Umbilical cord (tissue), 2 donors: ENCODE results near the gene PAFAH1B2. TPM values are rescaled to one million over a fixed set of nuclear protein-coding genes. Genes with fewer than 3 reads are reported as not detected.
"Not testable (repeated sequence)": the region's sequence is repeated elsewhere in the genome, so short reads cannot be mapped to it uniquely, and the experiment has no call there.

ENCODE experiments used
- DNase-seq: peaks from one replicate; pipeline ENCODE4 v3.0.0-alpha.2; 2015; ENCODE audit warnings: low spot score
- total RNA-seq: library from RNA; depleted of rRNA; stranded (reverse); fragments of >200 nt; gene quantifications from one replicate; pipeline ENCODE4 v1.2.3, GENCODE V29; 2014; ENCODE audit warnings: low replicate concordance; ENCODE audit not compliant: insufficient read depth

The PAFAH1B2 gene, protein sequence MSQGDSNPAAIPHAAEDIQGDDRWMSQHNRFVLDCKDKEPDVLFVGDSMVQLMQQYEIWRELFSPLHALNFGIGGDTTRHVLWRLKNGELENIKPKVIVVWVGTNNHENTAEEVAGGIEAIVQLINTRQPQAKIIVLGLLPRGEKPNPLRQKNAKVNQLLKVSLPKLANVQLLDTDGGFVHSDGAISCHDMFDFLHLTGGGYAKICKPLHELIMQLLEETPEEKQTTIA
- total RNA-seq, result 117 TPM

DNA sequence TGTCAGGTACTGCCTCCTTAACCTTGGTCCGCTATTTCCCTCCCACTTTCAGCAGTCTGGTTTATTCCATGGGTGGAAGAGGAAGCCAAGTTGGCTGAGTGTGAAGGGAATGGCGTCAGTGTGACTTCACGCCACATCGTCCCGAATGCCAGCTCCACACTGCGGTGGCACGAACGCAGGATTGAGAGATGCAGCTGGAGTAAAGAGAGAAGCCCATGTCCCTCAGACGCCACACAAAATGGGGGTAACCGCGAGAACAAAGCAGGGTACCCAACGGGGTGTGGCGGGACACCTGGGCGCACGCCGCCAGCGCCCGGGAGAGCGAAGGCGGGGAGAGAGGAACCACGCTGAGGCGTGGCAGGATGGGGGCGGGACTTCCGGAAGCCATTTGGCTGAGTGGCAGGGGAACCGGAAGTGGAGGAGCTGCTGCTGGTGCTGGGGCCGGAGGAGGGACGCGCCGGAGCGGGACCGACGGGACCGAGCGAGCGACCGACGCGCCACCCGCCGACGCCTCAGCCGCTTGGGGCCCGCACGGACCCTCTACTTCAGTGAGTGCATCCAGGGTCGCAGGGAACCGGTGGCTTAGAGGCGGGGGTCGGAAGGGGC lies at the start of gene PAFAH1B2:
TSS of gene PAFAH1B2 (plus strand) at position 417 of the 606 bp plus-strand sequence. CDS start 8,161 bp downstream, outside the sequence.
- peak; percentile 97 for DNase-seq

DNA sequence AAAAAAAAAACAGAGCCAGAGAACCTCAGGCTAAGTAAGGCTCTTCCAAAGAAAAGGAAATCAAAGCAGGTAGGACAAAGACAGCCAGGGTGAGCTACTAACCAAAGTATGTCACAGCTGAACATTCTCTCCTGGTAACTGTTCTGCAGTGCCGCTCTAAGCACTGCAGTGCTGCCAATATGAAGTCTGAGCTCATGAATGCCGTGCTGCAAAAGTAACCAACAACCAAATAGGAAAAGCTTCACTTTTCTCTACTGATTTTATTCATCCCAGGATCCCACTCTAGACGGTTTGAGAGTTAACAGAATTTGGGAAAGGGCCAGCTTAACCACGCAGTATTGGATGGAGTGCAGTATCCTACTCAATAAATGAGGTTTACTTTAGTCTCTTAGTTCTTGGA lies 49.3 kb upstream of the PAFAH1B2 start:
- no peak for DNase-seq

DNA sequence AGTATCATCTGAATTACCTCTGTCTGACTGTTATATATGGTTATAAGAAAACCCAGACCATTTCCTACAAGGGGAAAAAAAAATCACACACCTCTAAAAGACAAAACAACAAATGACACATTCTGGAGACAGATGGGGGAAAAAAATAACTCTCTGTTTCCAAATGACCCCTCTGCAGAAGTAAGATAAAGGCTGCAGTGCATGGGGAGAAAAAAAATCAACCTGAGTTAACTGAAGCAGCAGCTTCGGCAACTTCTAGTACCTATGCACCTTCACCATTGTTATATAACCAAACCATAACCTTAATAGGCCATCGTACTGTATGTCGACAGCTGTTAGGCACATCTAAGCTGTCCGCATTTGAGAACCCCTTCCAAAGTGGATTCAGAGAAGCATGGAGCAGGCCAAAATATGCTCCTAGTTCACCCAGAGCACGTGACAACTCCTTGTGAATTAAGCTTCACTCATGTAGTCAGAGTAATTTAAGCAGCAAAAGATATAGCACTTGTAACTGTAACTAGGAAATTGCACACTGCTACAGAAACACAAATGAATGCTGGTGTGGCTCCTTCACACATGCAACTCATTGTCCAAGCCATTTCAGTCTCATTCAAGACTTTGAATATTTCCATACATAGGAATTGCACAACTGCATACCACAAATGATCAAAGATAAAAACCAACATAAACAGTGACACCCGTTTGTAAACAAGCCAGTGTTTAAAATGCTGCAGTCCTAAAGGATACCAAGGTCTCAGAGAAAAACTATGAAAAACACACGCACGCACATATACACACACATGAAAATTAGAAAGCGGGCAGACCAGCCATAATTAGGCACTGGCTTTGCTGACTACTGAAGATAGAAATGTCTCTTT lies 48.6 kb upstream of the PAFAH1B2 start:
- DNase-seq, result no peak

DNA sequence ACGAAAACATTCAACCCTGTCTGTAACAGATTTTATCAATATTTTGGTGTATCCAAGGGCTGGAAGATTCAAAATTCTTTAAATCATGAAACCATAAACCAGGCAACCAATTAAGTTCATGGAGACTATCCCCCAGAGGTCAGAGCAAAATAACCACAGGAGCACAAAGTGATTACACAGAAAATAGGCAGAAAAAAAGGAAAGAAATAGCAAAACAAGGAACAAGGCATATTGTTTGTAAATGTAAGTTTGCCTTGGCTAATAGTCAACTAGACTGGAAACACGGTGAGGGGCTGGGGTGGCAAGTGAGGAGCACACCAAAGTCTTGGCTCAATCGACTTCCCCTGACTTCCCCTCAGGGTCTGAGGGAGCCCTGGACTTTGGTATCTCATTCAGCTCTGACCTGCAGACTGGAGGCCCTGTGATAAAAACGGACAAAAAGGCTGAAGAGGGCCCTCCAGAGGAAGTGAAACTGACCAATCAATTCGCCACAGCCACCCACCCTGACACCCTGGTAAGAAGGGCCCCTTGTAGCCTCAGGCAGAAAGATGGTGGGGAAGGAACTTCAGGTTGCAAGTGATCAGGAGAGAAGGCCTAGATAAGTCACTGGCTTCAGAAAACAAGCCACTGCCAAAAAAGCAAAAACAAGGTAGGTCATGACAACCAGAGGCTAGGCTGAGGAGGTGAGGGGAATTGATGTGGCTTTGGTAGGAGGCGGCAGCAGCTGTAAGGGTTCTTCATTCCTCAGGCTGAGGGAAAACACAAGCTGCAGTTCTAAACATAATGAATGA lies 47.7 kb upstream of the PAFAH1B2 start:
- DNase-seq, result no peak

DNA sequence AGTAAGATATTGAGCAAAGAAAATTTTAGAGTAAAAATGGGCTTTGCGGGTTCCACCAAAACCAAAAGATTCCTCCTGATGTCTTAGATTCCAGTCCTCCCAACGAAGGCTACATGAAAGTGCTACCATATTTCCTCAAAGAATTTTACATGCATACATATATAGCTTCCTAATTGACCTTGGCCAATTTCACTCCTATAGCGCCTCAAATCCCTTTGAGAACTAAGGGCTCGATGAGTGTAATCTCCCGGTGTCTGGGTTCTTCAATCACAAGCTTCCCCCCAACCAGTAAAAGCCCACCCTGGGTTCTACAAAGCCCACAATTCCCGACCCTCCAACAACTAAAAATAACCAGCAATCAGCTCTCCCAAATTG lies 47.1 kb upstream of the PAFAH1B2 start:
- DNase-seq, result no peak

DNA sequence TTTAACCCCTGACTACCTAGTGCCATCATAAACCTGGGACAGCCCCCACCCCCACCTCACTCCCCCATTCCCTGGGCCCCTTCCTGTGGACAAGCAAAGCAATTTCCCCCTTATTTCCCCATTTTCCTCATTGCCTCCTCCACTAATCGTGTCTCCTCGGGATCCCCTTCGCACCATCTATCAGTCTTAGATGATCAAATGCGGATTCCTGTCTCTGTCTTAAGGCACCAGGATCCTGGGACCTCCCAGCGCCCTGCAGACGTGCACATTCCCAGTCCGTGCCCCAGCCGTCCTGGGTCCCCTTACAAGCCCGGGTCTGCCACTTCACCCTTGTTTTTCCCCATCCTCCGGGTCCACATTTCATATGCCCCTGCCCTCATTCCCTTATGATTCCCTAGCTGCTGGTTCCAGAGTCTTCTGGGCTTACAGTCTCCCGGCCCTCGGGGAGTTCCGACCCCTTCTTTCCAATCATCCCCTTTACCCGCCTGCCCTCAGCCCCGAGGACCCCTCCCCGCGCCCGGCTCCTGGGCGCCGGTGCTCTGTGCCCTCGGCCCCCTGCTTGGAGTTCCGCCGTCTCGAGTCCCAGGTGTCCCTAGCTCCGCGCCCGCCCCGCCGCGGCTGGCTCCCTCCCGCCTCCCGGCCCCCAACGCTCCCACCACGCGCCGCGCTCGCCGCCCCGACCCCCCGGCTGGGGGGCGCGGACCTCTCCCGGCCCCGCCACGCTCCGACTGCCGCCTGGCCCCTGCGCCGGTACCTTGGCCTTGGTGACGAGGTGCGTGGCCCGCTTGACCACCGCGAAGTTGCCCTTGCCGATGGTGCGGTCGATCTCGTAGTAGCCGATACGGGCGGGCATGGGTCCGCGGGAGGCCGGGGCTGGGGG lies 46.5 kb upstream of the PAFAH1B2 start:
- peak; percentile 41 for DNase-seq

DNA sequence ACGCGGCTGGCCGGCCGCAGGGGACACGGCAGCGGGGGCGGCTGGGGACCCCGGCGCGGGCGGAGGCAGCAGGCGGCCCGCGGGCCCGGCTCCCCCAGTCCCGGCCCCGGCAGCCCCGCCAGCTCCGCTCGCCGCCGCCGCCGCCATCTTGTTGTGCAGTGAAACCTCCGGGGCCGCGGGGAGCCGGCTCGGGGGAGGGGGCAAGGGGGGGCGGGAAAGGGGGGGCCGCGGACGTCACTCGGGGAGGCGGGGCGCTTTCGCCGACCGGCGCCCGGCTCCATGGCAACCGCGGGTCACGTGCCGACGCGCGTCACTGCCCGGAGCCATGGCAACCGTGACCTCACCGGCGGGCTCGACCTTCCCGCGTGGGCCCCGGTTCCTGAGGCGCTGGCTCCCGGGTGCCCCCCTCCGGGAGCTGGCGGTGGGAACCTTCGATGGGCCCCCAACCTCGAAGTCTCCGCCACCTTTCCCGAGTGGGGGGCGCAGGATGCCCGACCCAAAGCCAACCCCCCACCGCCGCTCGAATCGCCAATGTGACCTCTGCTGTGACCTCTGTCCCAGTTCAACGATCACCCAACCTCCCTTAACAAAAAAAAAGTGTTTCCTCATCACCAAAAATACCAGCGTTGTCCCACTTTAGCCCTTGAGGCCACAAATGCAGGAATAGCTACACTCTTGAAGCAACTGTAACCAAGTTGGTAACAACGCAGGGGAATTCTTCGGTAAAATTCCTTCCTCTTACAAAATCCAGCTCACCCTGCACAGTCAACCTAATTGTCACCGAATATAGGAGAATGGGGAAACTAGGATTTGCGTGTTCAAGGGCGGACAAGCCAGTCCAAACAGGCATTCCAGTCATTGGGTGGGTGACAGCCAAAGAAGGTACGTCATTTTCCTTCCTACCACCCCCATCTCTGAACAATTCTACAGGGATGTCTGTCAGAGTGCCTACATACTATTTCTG lies 45.5 kb upstream of the PAFAH1B2 start, which contains the start of gene SIK3:
TSS of gene SIK3 (minus strand) at position 160 of the 964 bp plus-strand sequence. CDS start at position 147, 13 bp downstream.
- DNase-seq, result peak; percentile 93

DNA sequence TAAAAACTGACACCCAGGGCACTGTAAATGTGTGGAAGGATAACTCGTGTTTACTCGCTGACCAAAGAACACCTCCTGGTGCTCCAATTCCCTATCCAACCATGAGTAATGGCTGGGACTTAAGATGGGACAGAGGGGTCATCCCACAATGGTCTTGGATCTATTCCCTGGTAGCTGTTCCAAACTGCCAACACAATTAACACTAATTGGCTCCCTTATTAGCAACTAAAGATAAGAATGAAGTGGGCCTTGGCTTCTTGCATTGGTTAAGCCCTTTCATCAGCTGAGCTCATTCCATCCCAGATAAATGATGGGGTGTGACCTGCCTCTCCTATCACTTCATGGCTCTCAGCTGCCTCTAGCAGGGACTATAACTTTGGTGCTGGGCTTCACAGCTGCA lies 44.4 kb upstream of the PAFAH1B2 start:
- DNase-seq, result no peak

DNA sequence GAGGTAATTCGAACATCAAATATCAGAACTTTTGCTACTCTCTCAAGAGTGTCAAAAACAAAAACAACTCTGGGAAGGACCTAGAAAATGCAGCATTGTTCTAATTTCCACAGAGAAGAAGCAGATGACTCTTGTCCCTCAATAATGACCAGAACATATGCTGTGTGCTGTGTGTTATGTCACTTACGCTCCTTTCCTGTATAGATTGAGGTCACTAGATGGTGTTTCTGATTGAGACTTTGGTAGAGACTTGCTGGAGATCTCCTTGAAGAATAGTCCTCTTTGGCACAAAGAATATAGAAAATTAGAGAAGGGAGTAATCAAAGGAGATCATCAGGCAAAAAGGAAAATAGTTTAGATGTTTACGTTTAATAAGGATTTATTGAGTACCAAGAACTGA lies 43.5 kb upstream of the PAFAH1B2 start:
- no peak for DNase-seq

DNA sequence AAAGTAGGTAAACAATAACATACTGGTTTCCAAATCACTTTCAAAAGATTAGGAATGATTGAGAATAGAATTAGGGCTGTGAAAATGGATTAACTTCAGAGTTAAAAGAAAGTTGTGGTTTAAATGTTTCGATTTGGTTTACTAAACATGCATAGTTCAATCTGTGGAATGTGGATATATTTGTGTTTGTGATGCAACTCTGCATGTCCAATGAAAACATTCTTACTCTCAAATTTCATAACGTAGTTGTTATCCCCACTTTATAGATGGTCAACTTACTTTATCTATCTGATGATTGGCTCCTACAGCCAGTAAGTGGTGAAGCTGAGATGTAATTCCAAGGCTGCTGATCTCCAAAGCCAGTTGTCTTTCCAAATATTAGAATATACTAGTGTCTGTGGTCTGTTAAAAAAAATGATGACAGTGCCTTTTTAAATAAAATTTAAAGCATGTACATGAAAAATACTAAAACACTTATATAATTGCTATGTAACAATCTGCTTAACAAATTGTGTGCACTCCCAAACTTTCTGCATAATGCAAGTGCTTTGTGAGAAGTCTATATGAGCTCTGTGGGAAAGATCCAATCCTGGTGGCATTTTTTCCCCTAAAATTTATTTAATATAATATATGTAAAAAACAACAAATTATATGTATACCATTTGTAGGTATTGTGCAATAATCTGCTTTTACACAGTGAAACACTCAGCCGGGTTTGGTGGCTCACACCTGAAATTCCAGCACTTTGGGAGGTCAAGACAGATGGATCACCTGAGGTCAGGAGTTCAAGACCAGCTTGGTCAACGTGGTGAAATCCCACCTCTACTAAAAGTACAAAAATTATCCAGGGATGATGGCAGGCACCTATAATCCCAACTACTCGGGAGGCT lies 36.1 kb upstream of the PAFAH1B2 start:
- no peak for DNase-seq

DNA sequence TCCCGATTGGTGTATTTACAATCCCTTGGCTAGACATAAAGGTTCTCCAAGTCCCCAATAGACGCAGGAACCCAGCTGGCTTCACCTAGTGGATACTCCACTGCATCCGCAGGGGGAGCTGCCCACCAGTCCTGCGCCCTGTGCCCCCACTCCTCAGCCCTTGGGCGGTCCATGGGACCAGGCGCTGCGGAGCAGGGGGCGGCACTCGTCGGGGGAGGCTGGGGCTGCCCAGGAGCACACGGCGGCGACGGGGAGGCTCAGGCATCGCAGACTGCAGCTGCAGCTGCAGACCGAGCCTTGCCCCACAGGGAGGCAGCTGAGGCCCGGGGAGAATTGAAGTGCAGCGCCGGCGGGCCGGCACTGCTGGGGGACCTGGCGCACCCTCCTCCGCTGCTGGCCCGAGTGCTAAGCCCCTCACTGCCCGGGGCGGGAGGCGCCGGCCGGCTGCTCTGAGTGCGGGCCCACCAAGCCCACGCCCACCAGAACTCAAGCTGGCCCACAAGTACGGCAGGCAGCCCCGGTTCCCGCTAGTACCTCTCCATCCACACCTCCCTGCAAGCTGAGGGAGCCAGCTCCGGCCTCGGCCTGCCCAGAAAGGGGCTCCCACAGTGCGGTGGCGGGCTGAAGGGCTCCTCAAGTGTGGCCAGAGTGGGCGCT lies 33.7 kb upstream of the PAFAH1B2 start:
- DNase-seq, result no peak

DNA sequence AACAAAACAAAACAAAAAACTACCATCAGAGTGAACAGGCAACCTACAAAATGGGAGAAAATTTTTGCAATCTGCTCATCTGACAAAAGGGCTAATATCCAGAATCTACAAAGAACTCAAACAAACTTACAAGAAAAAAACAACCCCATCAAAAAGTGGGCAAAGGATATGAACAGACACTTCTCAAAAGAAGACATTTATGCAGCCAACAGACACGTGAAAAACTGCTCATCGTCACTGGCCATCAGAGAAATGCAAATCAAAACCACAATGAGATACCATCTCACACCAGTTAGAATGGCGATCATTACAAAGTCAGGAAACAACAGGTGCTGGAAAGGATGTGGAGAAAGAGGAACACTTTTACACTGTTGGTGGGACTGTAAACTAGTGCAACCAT lies 31.6 kb upstream of the PAFAH1B2 start:
- not testable (repeated sequence) for DNase-seq

DNA sequence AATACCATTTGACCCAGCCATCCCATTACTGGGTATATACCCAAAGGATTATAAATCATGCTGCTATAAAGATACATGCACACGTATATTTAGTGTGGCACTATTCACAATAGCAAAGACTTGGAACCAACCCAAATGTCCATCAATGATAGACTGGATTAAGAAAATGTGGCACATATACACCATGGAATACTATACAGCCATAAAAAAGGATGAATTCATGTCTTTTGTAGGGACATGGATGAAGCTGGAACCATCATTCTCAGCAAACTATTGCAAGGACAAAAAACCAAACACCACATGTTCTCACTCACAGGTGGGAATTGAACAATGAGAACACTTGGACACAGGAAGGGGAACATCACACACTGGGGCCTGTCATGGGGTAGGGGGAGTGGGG lies 31.1 kb upstream of the PAFAH1B2 start:
- DNase-seq, result not testable (repeated sequence)

DNA sequence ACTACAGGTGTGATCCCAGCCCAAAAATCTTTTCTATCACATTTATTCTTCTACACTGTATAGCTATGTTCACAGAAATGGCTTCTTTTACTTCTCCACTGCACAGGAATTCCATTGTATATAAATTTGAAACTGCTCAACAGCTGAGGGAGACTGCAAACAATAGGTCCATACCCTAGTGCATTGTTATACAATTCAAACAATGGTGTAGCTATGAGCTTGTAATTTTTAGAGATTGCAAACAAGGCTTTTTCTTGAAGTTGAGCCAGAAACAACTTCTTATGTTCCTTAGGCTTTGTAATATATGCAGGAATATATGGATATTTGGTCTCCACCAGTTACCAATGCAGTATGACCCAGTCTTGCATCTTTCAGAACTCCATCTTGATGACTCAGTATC lies 26.4 kb upstream of the PAFAH1B2 start:
- DNase-seq, result no peak

DNA sequence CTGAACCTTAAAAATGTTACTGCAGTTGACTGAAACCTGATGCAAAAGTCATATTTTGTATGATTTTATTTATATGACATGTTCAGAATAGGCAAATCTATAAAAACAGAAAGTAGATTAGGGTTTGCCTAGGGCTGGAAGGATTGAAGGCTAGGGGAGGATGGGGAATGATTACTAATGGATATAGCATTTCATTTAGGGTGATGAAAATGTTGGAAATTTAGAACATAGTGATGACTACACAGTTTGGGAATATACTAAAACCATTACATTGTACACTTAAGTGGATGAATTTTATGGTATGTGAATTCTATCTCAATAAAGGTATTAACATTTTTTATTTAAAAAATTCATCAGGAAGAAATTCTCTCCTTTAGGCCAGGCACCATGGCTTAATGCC lies 22.9 kb upstream of the PAFAH1B2 start:
- DNase-seq, result no peak

DNA sequence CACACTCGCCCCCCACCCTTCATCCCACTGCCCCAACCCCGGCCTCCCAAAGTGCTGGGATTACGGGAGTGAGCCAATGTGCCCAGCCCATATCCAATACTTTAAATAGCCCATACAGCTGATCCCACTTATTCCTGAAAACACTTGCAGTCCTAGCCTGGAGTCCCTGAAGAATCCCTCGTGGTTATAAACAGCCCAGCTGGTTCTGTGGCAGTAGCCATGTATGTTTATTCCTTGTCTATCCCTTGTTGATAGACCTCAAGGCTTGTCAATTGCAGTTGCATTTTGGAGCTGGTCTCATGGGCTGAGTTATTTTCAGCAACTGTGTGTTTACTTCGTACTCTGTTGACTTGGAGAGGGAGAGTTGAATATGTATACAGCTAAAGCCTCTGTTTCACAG lies 21.5 kb upstream of the PAFAH1B2 start:
- no peak for DNase-seq

DNA sequence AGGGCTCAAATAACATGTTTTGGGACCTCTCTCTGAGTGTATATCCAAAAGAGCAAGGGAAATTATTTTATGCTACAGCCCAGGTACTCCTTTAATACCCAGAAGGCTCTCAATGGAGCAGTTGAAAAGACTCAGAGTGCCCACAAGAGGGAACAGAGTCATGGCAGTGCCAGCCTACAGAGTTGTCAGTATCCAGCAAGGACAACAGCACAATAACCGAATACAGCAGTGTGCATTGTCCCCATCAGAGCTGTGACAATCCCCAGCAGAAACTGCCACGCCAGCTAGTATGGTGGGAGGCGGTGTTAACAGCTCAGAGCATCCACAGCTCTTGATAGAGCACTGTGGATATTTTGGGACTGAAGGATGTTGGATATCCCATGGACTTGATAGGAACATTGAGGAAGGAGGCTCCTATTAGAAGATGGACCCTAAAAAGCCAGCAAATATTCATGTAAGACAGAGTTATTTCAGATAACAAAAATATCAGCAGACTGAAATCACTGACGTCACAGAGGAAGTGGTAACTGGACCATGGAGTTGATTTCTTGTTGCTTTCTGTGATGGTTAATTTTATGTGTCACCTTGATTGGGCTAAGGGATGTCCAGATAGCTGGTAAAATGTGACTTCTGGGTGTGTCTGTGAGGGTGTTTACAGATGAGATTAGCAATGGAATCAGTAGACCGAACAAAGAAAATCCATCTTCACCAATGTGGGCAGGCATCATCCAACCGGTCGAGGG lies 17.7 kb upstream of the PAFAH1B2 start:
- DNase-seq, result no peak
